Activated CD8-positive, alpha-beta memory T cell treated with anti-CD3 and anti-CD28 coated beads for 36 hours (primary cell): Measurements from ENCODE around the gene SLC38A8. TPM values are rescaled to one million over a fixed set of nuclear protein-coding genes. Genes with fewer than 3 reads are reported as not detected.

Source experiments
- CTCF ChIA-PET: fragments of 350-600 bp; sonication (Branson Sonifier 250); formaldehyde crosslinking; loops from one replicate; lab custom pipeline; 2021; ENCODE audit warnings: antibody characterized with exemption; lab: Charles Lee
- POLR2A ChIA-PET: fragments of 350-600 bp; sonication (Branson Sonifier 250); formaldehyde crosslinking; loops from one replicate; lab custom pipeline; 2021; ENCODE audit warnings: antibody characterized with exemption; lab: Charles Lee
- total RNA-seq, 2 experiments: library from RNA; stranded (reverse); gene quantifications; one replicate each; pipeline ENCODE4 v1.2.3, GENCODE V29; 2021

SLC38A8 gene
- total RNA-seq, 2 experiments from 2014 or later, result not detected

DNA sequence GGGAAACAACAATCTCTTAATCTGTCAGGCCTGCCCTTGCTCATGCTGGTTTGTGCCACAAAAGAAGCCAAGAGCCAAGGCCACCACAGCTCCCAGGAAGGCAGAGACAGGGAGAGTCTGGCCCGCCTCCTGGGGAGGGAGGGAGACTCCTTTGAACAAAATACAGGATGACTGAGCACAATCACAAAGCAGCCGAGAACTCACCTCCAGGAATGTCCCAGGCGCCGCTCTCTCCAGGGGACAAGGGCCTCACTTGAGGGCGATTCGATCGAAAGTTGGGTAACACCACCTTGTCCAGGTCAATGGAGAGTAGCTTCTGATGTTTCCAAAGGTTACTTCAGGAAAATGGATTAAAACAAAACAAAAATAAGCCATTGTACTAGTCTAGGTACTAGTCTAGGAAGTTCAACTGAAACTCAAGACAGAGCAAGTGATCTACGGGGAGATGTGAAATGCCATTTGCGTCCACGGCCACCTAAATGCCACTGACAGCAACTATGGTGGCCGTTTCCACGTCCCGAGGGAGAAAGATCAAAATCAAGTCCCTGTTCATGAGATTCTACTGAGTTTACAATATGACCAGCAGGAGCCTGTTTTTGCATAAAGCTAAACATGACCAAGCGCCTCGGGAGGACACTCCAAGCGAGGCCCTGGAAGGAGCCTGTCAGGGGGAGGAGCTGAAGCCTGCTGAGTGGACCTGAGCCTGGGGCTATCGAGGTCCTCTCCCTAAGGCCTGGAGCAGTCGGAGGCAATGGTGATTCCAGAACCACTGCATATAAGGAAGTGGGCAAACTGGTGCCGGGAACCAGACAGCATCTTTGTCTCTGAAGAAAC is 13.4 kb upstream of the SLC38A8 start:
- ChIA-PET POLR2A (no interaction called here), CTCF (interaction anchor here (2.2 kb wide), 1 partner anchor 10 kb away, joined by 6 read pairs; no protein-coding TSS in a partner anchor)

DNA sequence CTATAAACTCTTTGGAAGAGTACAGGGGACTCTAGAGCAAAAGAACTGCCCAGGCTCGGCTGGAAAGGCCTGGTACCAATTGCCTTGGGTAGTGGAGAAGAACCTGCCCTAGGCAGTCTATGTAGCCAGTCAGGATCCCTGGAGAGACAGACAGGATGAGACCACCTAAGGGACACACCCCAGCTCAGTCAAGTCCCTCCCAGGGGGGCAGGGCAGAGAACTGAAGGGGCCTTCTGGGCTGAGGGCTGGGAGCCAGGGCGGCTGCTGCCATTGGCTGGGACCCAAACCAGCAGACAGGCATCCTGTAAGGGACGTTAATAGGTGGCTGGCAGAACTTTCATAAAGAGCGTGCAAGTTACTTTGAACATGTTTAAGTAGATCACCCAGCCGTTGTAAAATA is 12.8 kb upstream of the SLC38A8 start:
- ChIA-PET CTCF (interaction anchor here (1.2 kb wide), 1 partner anchor 8 kb away, joined by 3 read pairs; no protein-coding TSS in a partner anchor), POLR2A (no interaction called here)

DNA sequence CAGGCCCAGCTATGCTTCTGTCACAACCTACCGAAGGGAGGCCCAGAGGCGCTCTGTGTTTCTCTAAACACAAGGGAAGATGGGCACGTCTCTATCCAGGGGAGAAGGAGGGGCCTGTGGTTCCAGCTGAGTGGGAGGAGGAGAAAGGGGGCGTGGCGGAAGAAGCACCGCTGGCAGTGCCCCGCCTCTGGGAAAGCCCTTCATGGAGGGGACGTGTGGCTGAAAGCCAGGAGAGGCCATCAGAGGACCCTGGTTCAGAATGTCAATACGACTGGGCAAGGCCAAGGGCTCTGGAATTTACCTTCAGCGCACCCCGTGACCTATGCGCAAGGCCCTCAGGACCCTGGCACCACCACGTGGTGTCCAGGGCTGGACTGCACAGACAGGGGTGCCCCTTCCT is 12.3 kb upstream of the SLC38A8 start:
- ChIA-PET POLR2A (no interaction called here), CTCF (interaction anchor here (1.1 to 1.2 kb wide), 2 partner anchors 9 to 15 kb away, joined by 3 read pairs; no protein-coding TSS in a partner anchor)

- CTCF ChIA-PET, result interaction anchor here (1.1 to 1.2 kb wide), 3 partner anchors 9 to 98 kb away, joined by 3 read pairs; no protein-coding TSS in a partner anchor
- POLR2A ChIA-PET, result interaction anchor here (1.3 kb wide), 1 partner anchor 17 kb away, joined by 5 read pairs; no protein-coding TSS in a partner anchor
These were observed 11.7 kb upstream of the SLC38A8 start for GRCh38 chr16:84054271-84054670.

DNA sequence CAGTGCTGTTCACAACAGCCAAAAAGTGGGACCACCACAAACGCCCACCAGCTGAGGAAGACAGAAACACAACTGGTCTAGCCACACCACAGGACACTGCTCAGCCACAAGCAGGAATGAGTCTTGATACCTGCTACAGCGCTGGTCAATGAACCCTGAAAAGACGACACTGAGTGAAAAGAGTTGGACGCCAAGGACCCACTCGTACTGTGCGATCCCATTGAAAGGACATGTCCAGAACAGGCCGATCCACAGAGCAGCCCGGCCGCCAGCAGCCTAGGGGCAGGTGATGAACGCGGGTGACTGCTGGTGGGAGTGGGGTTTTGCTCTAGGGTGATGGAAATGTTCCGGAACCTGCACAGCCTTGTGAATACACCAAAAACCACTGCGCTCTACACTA is 10.6 kb upstream of the SLC38A8 start:
- CTCF ChIA-PET, result interaction anchor here (1.2 kb wide), 1 partner anchor 97 kb away, joined by 3 read pairs; no protein-coding TSS in a partner anchor
- POLR2A ChIA-PET, result interaction anchor here (1.3 kb wide), 1 partner anchor 16 kb away, joined by 5 read pairs; no protein-coding TSS in a partner anchor

DNA sequence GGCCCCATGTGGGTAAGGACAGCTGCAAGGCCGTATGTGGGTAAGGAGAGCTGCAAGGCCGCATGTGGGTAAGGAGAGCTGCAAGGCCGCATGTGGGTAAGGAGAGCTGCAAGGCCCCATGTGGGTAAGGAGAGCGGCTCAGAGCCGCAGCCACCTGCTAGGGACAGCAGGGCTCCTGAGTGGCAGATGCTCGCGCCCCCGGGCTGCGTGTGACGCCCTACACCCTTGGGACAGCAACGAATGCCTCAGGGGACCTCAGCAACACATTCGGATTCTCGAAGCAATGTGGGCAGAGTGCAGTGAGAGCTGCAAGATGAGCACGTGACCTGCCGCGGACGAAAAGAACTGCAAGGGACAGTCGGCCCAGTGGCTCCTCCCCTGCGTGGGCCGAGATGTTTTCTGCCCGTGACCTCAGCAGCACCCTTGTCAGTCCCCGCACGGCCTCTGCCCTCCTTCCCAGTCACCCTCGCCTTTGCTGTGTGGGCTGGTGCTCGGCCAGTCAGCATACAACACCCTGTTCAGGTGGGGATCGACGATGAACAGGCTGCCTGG is 9.6 kb upstream of the SLC38A8 start:
- ChIA-PET POLR2A (no interaction called here), CTCF (no interaction called here)

DNA sequence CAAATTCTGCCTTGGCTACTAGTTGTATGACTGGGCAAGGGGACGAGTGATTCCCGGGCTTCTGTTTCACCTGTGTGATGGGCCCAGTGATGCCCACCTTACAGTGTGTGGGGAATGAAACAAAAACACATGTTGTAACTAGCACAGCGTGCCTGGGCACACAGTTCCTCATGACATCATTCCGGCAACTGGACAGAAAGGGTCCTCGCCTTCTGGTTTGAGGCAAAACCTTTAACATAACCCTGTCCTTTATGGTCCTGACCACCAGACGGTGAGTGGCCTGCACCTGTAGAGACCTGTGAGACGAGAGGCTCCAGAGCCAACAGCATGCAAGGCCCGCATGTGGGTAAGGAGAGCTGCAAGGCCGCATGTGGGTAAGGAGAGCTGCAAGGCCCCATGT is 7.7 kb upstream of the SLC38A8 start:
- ChIA-PET CTCF (no interaction called here), POLR2A (no interaction called here)

DNA sequence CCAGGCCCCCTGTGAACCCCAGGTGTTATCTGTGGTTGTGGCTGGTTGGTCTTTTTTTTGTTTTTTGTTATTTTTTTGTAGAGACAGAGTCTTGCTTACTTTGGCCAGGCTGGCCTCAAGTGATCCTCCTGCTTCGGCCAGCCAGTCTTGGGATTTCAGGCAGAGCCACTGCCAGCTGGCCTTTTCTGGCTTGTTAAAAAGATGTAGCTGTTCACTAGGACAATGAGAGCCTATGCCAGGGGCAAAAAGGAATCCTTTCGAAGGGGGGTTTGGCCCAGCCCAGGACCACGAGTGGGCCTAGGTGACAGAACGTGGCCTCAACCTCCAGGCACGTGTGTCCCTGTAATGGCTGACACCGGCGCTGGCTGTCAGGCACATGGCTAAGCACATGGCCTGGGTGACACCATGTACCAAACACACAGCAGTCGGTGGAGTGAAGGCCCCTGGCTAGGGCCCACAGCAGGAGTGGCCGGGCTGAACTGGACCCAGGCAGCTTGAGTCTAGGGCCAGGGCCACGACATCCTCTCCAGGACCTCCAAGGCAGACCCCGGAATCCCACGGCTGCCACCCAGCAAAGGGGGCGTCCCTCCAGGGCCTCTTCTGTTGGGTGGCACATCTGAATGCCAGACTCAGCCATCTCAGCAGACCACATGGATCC is 6.9 kb upstream of the SLC38A8 start:
- CTCF ChIA-PET, result interaction anchor here (0.6 kb wide), 1 partner anchor 747 kb away, joined by 3 read pairs; no protein-coding TSS in a partner anchor
- POLR2A ChIA-PET, result interaction anchor here (0.7 kb wide), 1 partner anchor 13 kb away, joined by 3 read pairs; no protein-coding TSS in a partner anchor

GRCh38 chr16:84048871-84049270 is 6.3 kb upstream of the SLC38A8 start:
- POLR2A ChIA-PET, result no interaction called here
- CTCF ChIA-PET, result no interaction called here

DNA sequence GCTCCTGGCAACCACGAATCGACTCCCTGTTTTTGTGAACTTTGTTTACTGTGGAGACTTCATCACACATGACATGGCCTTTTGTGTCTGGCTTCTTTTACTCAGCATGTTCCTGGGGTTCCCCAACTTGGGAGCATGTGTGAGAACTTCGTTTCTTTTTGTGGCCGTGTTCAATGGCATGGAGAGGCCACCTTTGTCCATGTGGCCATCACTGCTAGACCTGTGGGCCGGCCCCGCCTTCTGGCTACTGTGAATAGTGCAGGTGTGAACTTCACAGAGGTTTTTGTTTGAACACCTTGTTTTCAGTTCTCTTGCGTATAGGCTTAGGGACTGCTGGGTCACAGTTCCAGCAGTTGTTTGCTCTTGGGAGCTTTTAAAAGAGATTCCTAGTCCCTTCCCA is 5.7 kb upstream of the SLC38A8 start:
- ChIA-PET POLR2A (no interaction called here), CTCF (no interaction called here)

DNA sequence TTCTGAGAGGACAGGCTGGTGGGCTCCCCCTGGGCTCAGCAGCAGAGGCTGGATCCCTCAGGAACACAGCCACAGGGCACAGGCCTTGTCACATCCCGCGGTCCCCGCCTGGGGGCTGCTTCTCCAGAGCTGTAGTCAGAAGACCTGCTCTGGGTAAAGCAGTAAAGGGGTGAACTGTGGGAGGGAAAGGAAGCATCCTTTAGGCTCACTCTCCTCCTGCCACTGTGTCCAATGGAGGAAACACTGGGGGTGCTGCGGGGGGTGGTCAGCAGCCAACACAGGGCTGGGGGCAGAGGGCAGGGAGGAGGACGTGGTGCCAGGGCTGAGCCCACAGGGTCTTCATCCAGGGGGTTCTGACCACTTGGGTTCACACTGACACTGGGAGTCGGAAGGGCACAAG is 5.0 kb upstream of the SLC38A8 start:
- ChIA-PET CTCF (no interaction called here), POLR2A (no interaction called here)

DNA sequence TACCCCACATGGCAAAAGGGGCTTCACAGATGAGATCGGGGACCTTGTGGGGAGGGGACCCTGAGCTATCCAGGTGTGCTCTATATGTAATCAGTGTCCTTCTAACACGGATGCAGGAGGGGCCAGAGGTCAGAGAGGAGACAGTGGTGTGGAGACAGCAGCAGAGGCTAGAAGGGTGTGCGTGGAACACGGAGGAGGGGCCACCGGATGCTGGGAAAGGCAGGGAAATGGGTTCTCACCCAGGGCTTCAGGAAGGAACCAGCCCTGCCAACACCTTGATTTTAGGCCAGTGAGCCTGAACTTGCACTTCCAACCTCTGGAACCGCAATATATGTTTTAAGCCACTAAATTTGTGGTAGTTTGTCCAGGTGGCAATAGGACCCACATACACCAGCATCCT is 4.6 kb upstream of the SLC38A8 start:
- ChIA-PET CTCF (interaction anchor here (1.8 kb wide), 1 partner anchor 90 kb away, joined by 5 read pairs; no protein-coding TSS in a partner anchor), POLR2A (no interaction called here)

GRCh38 chr16:84045818-84046470 is 3.3 kb upstream of the SLC38A8 start:
- ChIA-PET POLR2A (no interaction called here), CTCF (interaction anchor here (0.7 to 1.8 kb wide), 4 partner anchors 13 to 459 kb away, joined by 3 to 5 read pairs (median 3); no protein-coding TSS in a partner anchor)

- ChIA-PET POLR2A (no interaction called here), CTCF (interaction anchor here (1.3 to 1.8 kb wide), 2 partner anchors 18 to 88 kb away, joined by 3 to 5 read pairs; no protein-coding TSS in a partner anchor)
These were observed 2.6 kb upstream of the SLC38A8 start for GRCh38 chr16:84045001-84045817.

- CTCF ChIA-PET, result interaction anchor here (1.3 kb wide), 1 partner anchor 19 kb away, joined by 3 read pairs; no protein-coding TSS in a partner anchor
These were observed 1.5 kb upstream of the SLC38A8 start for GRCh38 chr16:84044118-84044488.

DNA sequence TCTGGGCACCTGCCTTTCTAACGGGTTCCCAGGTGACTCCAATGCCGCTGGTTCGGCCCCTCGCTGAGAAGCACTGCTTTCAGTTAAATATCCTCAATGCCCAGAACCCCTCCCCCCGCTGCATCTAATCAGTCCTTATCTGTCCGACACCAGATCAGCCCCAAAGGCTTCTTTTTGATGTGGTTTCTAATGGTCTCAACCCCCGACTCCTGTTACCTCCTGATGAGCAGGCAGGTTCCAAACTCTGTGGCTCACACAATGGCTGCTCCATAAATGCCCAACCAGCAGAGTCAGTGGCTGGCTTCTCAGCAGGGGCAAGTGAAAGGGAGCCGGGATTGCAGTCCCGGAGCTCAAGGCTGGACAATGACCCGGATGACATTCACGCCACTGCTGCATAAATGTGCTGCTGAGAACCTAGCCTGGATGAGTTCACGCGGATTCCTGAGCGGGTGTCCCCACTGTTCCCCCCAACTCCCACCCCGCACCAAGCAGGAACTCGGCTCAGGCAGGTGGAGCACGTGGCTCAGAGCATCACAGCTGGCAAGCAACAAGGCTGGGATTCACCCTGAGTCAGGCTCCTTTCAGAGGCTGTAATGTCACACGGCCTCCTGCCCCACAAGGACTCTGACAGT is 1.0 kb upstream of the SLC38A8 start:
- POLR2A ChIA-PET, result no interaction called here
- CTCF ChIA-PET, result interaction anchor here (1.3 kb wide), 1 partner anchor 19 kb away, joined by 3 read pairs; no protein-coding TSS in a partner anchor

More at GRCh38 chr16:84044118-84044488, 1.5 kb upstream of the SLC38A8 start:
- POLR2A ChIA-PET, result no interaction called here

DNA sequence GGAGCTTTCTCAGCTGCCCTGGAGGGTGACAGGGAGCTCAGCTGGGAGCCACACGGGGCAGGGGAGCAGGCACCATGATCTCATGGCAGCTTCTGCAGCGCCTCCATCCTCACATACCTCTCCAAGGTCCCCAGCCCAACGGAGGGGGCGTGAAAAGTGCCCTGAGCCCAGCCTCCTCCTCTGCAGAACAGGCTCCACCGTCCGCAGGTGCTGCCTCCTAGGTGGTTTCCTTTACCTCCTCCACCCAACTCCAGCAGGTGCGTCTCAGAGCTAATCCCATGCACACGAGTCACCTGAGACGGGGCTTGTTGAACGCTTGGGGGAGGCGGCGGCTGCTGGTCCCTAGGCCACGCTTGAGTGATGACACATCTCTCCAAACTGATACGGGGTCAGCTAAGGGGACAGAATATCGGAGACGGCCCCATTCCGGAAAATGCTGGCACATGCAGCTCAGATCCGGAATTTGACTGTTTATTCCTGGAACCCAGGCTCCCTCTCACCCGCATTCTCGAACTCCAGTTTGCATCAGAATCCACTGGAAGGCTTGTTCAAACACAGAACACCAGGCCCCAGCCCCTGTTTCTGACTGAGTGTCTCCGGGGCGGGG is 387 bp upstream of the SLC38A8 start:
- ChIA-PET CTCF (no interaction called here), POLR2A (no interaction called here)
